GM18526 (cell line): ENCODE data around the gene ARAP1.
A peak's percentile ranks its signal among the peaks of the same experiment; 100 is the strongest.

Experiments used
- POLR2A ChIP-seq: IDR thresholded peaks from 3 replicates; pipeline ENCODE4 v1.6.1; 2011; ENCODE audit not compliant: insufficient read length; ENCODE audit errors: extremely low read depth

Gene ARAP1

DNA sequence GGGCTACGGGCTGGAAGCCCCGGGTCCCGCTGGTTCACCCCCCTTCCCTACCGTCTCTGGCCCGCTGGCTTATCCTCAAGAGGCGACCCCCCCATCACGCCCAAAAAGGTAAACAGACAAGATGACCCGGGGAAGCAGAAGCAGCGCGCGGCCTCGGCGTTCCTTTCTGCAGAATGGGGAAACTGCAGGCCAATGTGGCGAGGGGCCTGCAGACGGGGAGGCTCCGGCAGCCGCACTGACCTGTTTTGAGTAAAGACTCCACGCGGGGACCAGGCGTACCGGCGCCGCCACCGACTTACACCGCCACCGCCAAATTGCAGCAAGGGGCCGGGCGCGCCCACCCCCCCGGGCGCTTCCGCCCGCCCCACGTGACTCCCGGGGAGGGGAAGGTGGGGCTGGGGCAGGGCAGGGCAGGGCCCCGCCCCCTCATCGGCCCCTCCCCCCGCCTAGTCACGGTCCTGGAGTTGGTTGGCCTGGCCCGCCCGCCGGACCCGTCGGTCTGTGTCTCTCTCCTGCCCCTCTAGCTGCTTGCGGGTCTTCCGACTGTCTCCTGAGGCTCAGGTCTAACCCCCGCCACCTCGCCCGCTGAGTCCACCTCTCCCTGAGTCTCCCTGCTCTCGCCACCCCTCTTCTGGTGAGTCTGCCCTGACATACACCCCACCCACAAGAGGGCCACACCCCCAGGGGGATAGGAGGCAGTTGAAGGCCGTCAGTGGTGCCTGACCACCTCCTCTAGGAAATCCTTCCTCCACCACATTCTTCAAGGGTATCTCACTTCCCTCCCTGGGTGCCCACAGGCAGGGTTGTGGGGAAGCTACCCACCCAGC is at the start of gene ARAP1:
Gene ARAP1 (minus strand): TSS at position 321 of the 827 bp plus-strand sequence. CDS start 25,280 bp downstream, outside the sequence.
- peak; percentile 54 for TF ChIP-seq POLR2A

DNA sequence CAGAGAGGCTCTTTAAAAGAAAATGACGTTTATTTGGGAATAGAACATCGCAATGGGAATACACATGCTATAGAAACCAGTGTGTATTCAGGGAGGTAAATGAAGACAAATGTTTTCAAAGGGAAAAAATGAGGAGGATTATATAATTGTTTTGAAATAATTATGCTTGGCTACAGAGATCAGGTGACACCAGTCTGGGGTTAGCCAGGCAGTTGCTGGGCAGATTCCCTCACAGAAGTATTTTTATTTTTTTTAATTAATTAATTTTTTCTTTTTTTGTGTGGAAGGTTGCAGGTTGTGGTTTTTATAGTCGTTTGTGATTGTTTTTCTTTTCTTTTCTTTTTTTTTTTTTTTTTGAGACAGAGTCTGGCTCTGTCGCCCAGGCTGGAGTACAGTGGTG is 47.2 kb upstream of the ARAP1 start:
- TF ChIP-seq POLR2A: no peak

DNA sequence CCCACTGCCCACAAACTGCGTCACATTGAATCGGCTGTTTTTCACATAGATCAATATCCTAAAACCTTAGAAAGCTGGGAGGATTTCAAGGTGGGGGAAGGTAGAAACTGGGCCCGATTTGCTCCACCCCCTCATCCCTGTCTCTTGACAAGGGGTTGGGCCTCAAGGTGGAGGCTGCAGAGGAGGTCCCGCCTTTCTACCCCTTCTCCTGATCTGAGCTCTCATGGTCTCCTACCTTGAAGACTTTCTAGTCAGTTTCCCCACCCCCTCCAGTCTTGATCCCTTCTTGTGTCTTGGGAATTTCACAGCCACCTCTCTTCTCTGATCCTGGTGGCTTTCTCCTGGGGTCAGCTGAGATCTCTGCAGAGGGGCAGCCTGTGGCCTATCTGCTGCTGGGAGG is 46.2 kb upstream of the ARAP1 start:
- TF ChIP-seq POLR2A: no peak

DNA sequence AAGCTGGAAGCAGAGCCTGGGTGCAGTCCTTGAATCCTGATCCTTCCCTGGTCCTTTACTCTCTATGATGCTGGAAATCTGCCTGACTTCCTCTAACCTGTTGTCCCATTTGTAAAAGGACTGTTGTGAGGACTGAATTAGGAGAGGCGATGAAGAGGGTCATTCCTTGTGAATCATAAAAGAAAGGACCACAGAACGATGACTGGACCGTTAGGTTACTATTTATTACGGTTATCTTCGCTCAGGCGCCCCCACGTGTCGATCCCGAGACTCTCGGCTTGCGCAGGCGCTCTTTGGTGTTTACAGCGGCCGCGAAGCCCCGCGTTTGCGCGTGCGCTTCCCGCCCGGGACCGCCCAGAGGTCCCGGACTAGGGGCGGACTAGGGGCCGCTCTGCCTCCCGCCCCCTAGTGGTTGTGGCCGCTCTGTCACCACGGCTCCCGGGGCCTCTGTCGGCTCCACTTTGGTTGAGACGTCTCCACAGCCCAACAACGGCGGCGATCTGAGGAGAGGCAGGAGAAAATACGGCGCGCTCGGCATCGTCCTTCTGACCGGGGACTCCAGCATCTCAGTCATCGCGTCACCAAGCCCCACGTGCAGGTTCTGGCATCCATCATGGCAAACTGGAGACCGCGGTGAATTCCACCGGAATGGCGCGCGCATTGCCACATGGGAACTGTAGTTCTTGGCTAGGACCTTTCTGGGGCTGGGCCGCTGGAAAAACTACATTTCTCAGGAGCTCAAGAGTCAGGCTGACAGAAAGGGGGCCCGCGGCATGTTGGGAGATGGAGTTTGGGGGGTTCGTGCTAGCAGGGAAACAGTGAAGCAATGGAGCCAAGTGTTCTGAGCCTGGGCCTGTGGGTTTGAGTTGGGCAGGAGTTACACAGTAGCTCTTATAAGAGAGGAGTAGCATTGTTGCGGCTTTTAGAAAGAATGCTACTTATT is 41.5 kb upstream of the ARAP1 start, which contains the start of gene STARD10:
Gene STARD10 (minus strand): TSS at position 623 of the 943 bp plus-strand sequence. CDS start 12,866 bp downstream, outside the sequence.
- peak; percentile 29 for TF ChIP-seq POLR2A

DNA sequence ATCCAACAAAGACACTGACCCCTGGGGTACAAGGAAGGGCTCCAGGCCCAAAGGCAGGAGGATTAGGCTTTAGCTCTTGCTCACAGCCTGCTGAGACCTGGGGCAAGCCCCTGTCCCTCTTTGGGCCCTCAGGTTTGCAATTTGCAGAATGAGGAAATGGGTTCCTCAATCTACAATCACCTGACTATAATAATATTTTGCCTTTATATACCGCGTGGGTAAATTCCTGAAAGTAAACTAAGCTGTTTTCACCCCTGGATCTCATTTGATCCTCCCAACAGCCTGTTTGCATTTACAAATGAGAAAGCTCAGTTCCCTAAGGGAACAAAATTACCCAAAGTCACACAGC is 40.8 kb upstream of the ARAP1 start:
- no peak for TF ChIP-seq POLR2A

DNA sequence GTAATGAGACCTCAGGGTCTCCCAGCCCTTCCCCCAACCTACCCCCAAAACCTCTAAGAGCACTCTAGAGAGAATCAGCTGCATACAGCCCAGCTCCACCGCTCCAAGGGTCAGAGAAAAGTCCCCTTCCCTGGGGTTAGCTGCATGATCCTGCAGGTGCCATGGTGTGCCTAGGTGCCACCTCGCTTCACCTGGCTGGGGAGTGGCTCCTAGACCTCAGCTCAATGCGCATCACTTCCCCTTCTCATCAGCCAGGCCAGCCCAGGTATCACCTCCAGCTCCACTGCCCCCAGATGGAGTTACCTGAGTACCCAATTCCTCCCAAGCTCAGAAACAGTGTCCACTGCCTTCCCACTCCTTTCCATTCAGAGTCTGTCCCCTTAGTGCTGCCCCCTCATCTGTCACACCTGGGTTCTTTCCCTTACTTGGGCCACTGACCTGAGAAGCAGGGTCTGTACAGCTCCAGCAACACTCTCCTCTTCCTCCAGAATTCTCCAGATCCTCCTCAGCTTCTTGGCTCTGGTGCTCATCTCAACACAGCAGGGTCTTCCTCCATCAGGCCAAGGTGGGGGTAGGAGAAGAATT is 40.3 kb upstream of the ARAP1 start:
- no peak for TF ChIP-seq POLR2A

DNA sequence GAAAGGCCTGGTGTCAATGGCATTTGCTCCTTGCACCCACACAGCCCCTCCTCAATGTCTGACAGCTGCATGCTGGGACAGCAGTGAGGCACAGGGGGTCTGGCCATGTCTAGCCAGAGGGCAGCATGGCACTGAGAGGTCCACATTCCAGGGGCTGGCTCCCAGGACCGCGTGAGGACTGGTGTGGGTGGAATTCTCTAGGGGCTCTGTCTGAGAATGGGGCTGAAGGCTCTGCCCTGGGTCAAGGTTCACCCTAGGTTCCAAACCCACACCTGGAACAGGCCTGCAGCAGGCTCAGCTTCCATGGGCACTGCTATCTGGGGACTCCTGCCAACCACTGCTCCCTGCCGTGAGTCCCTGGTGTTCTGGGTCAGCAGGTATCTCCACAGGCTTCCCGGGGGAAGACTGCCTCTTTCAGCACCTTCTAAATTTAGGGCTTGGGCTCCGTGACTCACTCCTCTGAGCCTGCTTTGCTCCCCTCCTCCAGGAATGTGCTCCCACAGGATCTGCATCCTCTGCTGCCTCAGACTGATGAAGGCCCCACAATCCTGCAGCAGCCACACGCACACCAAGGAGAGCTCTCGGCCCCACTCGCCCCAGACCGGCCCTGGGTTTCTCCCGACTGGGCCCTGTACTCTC is 37.4 kb upstream of the ARAP1 start:
- no peak for TF ChIP-seq POLR2A

DNA sequence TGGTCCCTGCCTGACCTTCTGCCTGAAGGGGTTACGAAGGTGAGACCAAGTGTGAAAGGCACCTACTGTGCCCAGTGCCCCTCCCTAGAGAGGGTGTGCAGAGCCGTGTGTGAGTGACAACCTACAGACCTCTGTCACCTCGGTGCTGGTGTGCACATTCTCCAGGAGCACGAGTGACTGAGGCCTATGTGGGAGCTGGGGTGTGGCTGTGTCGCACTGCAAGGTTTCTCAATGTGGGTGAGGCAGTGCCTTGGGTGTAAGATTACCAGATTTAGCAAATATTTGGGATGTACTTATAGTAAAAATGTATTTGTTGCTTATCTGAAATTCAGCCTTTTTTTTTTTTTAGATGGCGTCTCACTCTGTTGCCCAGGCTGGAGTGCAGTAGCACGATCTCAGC is 36.0 kb upstream of the ARAP1 start:
- no peak for TF ChIP-seq POLR2A

DNA sequence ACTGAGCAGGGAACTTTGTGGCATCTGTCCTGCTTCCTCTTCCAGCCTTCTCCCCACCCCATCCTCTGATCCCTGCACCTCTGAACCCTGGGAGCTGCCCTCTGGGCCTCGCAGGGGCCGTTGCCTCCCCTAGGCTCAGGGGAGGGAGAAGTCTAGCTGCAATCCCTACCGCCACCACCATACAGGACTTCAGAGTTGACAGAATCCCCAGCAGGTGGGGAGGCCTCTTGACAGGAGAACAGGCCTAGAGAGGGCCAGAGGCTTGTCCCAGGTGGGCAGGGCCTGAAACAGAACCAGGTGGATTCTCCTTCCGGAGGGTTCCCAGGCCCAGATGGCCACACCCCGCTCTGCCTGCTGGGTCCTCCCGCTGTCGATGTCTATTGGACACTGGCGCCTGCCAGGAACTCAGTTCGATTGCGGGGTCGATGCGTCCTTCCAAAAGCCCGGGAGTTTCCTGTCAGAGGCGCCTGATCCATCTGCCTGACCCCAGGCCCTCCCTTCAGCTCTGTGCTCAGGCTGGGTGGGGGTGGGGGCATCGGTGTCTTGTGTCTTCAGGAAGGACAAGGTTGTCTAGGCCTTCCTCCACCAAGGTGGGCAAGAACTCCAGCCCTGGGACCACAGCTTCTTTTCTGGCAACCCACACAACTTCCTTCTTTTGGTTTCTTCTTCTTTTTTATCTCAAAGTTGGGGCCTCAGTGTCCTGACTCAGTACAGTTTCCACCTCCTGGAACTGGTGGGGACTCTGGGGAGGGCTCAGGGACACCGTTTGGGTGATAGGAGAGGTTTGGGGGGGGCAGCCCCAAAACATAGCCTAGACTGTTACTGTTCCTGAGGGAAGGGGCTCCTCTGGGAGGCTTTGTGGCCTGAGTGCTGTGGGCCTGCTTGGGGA is 35.3 kb upstream of the ARAP1 start:
- peak; percentile 12 for TF ChIP-seq POLR2A

DNA sequence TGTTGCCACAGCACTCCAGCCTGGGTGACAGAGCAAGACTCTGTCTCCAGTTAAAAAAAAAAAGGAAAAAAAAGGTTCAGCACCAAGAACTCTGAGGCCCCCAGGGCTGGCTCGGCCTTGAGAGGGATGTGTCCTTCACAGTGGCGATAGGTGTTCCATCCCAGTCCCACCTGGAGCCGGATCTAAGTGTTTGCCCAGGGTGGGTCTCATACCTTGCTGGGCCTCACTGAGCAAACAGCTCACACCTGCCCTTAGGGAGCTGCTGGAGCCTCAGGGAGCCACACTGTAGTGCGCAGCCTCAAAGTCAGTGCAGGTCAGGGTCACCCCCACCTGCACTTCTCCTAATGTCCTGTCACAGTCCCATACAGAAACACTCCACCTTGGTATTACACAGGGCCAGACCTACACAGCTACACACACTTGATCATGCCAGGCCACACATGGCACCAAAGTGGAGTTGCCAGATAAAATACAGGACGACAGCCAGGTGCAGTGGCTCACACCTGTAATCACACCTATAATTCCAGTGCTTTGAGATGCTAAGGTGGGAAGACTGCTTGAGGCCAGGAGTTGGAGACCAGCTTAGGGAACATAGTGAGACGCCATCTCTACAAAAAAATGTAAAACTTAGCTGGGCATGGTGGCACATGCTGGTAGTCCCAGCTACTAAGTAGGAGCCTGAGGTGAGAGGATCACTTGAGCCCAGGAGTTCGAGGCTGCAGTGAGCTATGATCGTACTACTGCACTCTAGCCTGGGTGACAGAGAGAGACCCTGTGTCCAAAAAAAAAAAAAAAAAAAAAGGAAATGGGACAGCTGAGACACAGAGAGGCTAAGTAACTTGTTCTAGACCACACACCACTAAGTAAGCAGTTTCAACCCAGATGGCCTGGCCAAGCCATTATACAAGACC is 34.4 kb upstream of the ARAP1 start:
- no peak for TF ChIP-seq POLR2A

DNA sequence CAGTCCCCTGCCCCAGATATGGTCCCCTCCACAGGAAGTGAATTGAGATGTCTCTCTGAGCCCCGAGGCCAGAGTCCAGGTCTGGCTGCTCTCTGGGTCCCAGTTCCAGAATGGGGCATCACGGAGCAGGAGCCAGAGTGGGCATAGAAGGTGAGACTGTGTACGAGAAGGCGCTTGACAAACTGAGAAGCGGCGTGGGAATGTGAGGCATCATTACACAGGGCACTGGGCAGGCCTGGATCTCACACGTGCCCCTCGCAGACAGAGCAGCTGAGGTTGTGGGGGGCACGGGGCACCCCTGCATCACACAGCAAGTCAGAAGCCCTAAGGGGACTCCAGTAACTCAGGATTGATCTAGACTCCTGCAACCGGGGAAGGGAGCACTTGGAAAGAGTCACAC is 32.5 kb upstream of the ARAP1 start:
- TF ChIP-seq POLR2A: no peak

DNA sequence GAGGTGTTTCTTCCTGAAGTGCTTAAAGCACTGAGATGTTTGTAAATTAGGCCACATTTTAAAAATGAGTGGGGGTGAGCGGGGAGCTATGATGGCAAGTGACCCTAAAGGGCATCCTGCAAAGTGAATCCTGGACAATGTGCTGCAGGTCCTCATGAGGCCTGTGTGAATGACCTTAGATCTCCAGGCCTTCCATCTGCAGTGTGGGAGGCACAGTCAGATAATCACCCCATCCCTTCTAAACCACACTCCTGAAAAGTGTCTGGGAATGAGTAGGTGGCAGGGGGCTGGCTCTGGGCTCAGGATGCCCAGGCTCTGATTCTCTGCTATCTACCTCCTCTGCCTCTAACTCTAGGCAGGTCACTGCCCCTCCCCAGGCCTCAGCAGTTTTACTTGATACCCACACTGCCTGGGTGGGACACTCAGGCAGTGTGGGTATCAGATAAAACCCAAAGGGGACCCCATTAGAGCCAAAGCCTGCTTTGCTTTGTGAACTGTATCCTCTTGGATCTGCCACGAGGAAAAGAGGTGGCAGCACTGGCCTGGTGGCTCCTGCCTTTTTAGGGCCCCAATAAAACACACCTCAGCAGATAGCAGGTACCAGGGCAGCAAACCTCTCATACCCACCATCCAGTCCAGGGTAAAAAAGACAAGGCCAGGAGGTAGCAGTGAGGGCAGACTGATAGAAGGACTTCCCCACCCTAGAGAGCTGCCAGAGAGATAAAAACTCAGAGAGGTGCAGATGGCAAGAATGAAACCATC is 31.1 kb upstream of the ARAP1 start:
- no peak for TF ChIP-seq POLR2A
